ENCODE measurements around the gene PRKCE.

PRKCE gene

GRCh38 chr2:45759310-45759851, 107.9 kb downstream of the PRKCE start:
- DNase-seq = no peak

GRCh38 chr2:45761635-45762034, 110.2 kb downstream of the PRKCE start:
- no peak for DNase-seq

- no peak for DNase-seq
Observed at GRCh38 chr2:45763255-45763654, 111.8 kb downstream of the PRKCE start.

GRCh38 chr2:45763797-45764196, 112.3 kb downstream of the PRKCE start:
- DNase-seq = no peak

GRCh38 chr2:45765007-45765727, 113.7 kb downstream of the PRKCE start:
- no peak for DNase-seq

- no peak for DNase-seq
Observed at GRCh38 chr2:45765728-45766254, 114.3 kb downstream of the PRKCE start.

- DNase-seq = no peak
Observed at GRCh38 chr2:45768208-45768607, 116.7 kb downstream of the PRKCE start.

GRCh38 chr2:45769056-45769455, 117.6 kb downstream of the PRKCE start:
- no peak for DNase-seq

GRCh38 chr2:45769854-45770576, 118.5 kb downstream of the PRKCE start:
- DNase-seq = no peak

GRCh38 chr2:45770811-45771210, 119.3 kb downstream of the PRKCE start:
- no peak for DNase-seq

GRCh38 chr2:45771261-45771660, 119.8 kb downstream of the PRKCE start:
- no peak for DNase-seq

- DNase-seq = no peak
Observed at GRCh38 chr2:45772038-45772437, 120.6 kb downstream of the PRKCE start.

- DNase-seq = no peak
Observed at GRCh38 chr2:45773909-45774308, 122.4 kb downstream of the PRKCE start.

GRCh38 chr2:45774688-45775244, 123.3 kb downstream of the PRKCE start:
- no peak for DNase-seq

GRCh38 chr2:45776160-45776955, 124.9 kb downstream of the PRKCE start:
- no peak for DNase-seq

- DNase-seq = no peak
Observed at GRCh38 chr2:45777996-45778719, 126.7 kb downstream of the PRKCE start.

GRCh38 chr2:45778720-45779171, 127.3 kb downstream of the PRKCE start:
- DNase-seq = no peak

GRCh38 chr2:45780541-45781463, 129.3 kb downstream of the PRKCE start:
- no peak for DNase-seq

- no peak for DNase-seq
Observed at GRCh38 chr2:45781464-45781811, 130.0 kb downstream of the PRKCE start.

- DNase-seq = no peak
Observed at GRCh38 chr2:45782436-45782835, 131.0 kb downstream of the PRKCE start.

GRCh38 chr2:45782986-45783385, 131.5 kb downstream of the PRKCE start:
- DNase-seq = no peak

Data from NCI-H2081 treated with DMSO at 0.1 percent for 48 hours (cell line).